ENCODE results near the gene SMYD3.

- TF ChIP-seq CTCF (IDR thresholded peaks at IDR 0.05; ENCODE audit: insufficient read depth, low read length) (no peak), SPI1 (IDR thresholded peaks at IDR 0.05; ENCODE audit: borderline replicate concordance, low read depth) (no peak), REST (IDR thresholded peaks at IDR 0.05; ENCODE audit: insufficient replicate concordance, low read depth) (no peak)
Observed at GRCh38 chr1:246434335-246434734, 72.7 kb downstream of the SMYD3 start.
